SH-SY5Y (cell line): ENCODE results near the gene NSMCE1.

ENCODE experiments used
- GATA2 ChIP-seq: IDR thresholded peaks from 2 replicates; pipeline ENCODE4 v1.6.1; 2011; ENCODE audit warnings: mild to moderate bottlenecking, low read depth, low read length
- GATA3 ChIP-seq: IDR thresholded peaks from 2 replicates; pipeline ENCODE4 v1.6.1; 2011; ENCODE audit warnings: low read depth, mild to moderate bottlenecking, low read length, moderate library complexity

- no peak for TF ChIP-seq GATA3
- TF ChIP-seq GATA2: no peak
Observed at GRCh38 chr16:27233731-27234130, 34.8 kb downstream of the NSMCE1 start.
